C4-2B (cell line): Measurements from ENCODE around the gene CNGA1.
"Not testable (repeated sequence)": the region's sequence is repeated elsewhere in the genome, so short reads cannot be mapped to it uniquely, and the experiment has no call there.

ENCODE experiments used
- H3K27ac ChIP-seq: fragments of 450-650 bp; 2 replicates; pipeline ENCODE4 v1.5.1; 2017
- ZFX ChIP-seq: fragments of 450-650 bp; IDR thresholded peaks from 2 replicates; pipeline ENCODE4 v1.6.1; 2017
- TF ChIP-seq, protein P1 (sequence below): fragments of 450-650 bp; conservative IDR thresholded peaks from 2 replicates; pipeline ENCODE4 v1.5.1; 2017; ENCODE audit warnings: mild to moderate bottlenecking

Gene CNGA1

DNA sequence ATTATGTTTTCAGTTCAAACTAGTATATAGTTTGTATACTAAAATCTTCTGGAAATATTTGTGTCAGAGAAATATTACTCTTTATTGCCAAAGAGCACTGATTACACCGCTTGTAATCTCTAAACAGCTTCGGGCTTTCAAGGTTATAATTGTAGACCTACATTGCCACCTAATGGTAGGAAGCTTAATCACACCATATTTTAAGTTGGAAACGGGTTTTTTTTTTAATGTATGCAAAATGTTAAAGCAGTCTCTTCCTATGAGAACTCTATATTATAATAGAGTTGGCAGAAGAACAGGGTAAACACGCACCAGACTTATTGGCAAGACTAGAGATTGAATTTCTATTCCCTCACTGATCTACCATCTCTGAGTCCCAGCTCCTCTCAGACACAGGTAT, 82.6 kb downstream of the CNGA1 start:
- TF ChIP-seq ZFX: no peak
- TF ChIP-seq, protein P1, sequence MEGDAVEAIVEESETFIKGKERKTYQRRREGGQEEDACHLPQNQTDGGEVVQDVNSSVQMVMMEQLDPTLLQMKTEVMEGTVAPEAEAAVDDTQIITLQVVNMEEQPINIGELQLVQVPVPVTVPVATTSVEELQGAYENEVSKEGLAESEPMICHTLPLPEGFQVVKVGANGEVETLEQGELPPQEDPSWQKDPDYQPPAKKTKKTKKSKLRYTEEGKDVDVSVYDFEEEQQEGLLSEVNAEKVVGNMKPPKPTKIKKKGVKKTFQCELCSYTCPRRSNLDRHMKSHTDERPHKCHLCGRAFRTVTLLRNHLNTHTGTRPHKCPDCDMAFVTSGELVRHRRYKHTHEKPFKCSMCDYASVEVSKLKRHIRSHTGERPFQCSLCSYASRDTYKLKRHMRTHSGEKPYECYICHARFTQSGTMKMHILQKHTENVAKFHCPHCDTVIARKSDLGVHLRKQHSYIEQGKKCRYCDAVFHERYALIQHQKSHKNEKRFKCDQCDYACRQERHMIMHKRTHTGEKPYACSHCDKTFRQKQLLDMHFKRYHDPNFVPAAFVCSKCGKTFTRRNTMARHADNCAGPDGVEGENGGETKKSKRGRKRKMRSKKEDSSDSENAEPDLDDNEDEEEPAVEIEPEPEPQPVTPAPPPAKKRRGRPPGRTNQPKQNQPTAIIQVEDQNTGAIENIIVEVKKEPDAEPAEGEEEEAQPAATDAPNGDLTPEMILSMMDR: peak; percentile 71
- H3K27ac ChIP-seq: no peak overlapping the region

DNA sequence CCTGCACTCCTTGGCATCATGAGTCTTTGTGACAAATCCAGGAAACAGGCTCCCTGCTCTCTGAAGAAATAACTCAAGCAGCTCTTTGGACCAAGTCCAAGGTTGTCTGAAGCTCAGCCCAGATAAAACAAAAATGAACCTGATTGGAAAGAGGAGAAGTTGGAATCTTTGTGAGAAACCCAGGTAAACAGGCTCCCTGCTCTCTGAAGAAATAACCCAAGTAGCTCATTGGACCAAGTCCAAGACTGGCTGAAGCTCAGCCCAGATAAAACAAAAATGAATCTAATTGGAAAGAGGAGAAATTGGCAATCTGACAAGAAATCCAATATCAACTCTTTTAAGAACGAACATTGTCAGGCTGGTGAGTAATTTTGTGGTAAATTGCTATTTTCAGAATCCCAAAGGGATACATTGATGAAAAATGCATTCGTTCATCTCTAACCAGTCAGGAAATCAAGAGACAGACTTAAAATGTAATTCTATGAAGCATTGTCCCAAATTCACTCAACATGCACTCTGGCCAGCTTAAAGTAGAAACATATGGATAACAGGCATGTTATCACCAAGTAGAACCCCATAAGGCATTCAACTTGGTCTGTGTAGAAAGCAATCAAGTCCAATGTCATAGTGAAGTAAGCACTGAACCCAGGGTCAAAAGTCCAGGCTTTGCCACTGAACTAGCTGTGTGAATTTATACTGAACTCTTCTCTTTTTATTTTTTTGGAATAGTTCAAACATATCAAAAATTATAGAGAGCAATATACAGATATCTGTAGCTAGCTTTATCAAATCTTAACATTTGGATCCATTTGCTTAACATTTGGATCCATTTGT, 85.3 kb downstream of the CNGA1 start:
- no peak overlapping the region for H3K27ac ChIP-seq
- TF ChIP-seq, protein P1: no peak
- TF ChIP-seq ZFX: no peak

DNA sequence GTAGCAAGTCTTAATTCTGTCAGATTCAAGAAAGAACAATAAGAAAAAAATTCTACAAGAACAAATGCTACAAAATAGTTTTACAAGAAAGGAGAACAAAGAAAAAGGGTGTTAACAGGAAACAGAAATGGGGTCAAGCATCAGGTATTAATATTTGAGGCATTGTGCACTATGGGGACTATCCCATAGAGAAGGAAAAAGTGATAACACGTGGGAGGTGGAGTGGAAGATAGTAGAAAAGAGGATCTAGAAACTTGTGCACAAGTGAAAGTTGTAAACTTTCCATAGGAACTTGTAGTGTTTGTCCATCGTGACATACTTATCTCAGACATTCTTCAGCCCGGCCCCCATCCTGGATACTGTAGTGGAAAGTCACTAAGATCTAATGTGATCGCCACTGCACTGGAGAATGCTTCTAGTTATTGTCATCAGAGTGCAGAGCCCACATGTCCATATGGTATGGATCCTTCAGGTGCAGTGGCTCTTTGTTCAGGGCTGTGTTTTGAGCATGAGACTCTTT, 86.7 kb downstream of the CNGA1 start:
- TF ChIP-seq, protein P1: no peak
- no peak for TF ChIP-seq ZFX
- H3K27ac ChIP-seq: no peak overlapping the region

- TF ChIP-seq, protein P1: peak; percentile 84
- TF ChIP-seq ZFX: no peak
- H3K27ac ChIP-seq: no peak overlapping the region
Measured at GRCh38 chr4:47926667-47927258, 89.7 kb downstream of the CNGA1 start.

- H3K27ac ChIP-seq: not testable (repeated sequence)
Measured at GRCh38 chr4:47923261-47923608, 93.2 kb downstream of the CNGA1 start.

GRCh38 chr4:47922436-47923260, 93.8 kb downstream of the CNGA1 start:
- H3K27ac ChIP-seq: not testable (repeated sequence)

DNA sequence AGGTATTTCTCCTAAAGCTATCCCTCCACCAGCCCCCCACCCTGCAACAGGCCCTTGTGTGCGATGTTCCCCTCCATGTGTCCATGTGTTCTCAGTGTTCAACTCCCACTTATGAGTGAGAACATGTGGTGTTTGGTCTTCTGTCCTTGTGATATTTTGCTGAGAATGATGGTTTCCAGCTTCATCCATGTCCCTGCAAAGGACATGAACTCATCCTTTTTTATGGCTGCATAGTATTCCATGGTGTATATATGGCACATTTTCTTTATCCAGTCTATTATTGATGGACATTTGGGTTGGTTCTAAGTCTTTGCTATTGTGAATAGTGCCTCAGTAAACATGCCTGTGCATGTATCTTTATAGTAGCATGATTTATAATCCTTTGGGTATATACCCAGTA, 99.3 kb downstream of the CNGA1 start:
- not testable (repeated sequence) for H3K27ac ChIP-seq

DNA sequence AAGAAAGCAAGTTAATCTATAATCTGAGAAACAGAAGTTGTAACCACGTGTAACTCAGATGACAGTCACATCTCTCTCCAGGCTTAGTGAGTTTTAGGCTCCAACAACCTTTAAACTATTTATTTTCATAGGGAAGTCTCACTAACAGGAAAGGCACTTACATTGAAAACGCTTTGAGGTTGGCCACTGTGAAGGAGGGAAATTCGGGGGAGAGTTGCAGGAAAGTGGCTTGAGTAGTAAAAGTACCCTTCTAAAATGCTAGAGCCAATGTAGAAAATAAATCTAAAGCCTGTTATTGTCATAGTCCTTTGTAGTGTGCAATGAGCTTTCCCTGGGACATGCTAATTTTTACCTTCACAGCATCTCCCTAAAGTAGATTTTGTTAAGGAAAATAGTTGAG, 101.1 kb downstream of the CNGA1 start:
- TF ChIP-seq ZFX: no peak
- TF ChIP-seq, protein P1: no peak
- no peak overlapping the region for H3K27ac ChIP-seq
